Brain microvascular endothelial cell (primary cell): ENCODE data around the gene F8A3.

Source experiments
- DNase-seq: peaks from one replicate; pipeline ENCODE4 v3.0.0-alpha.2; 2020
- H3K27ac ChIP-seq: fragments of 250-450 bp; sonication (Bioruptor Pico); 2 replicates; pipeline ENCODE4 v1.5.1; 2020; ENCODE audit warnings: mild to moderate bottlenecking, moderate library complexity
- H3K27me3 ChIP-seq: fragments of 250-450 bp; sonication (Bioruptor Pico); replicated peaks from 2 replicates; pipeline ENCODE4 v1.5.1; 2020; ENCODE audit warnings: mild to moderate bottlenecking
- H3K36me3 ChIP-seq: fragments of 250-450 bp; sonication (Bioruptor Pico); replicated peaks from 2 replicates; pipeline ENCODE4 v1.5.1; 2020; ENCODE audit warnings: mild to moderate bottlenecking
- H3K4me3 ChIP-seq: 2 replicates; pipeline ENCODE4 v1.5.1; 2011; ENCODE audit warnings: low read depth, mild to moderate bottlenecking, control low read depth, low read length, moderate library complexity
- CTCF ChIP-seq: IDR thresholded peaks from 2 replicates; pipeline ENCODE4 v1.5.1; 2011; ENCODE audit warnings: low read depth, mild to moderate bottlenecking, moderate library complexity, low read length, control low read depth, inconsistent platforms; ENCODE audit errors: missing control alignments
- in situ Hi-C: cut with HindIII; loops from 2 replicates; pipeline ENCODE4 v1.10.0; 2017; ENCODE audit warnings: low sequenced_read_pairs, low pct_ligation_motif_present

Gene F8A3

GRCh38 chrX:155435744-155436112, 22.7 kb downstream of the F8A3 start:
- Histone ChIP-seq H3K27me3 (no peaks in the 10 kb centered on the region), H3K4me3 (no peak overlapping the region), H3K36me3 (no peaks in the 10 kb centered on the region), H3K27ac (no peak overlapping the region)
- TF ChIP-seq CTCF, result no peak
- DNase-seq, result no peak
- in situ Hi-C loops, result no loop called here

GRCh38 chrX:155434906-155435743, 23.3 kb downstream of the F8A3 start:
- no peak for DNase-seq
- no peak for TF ChIP-seq CTCF
- Histone ChIP-seq H3K27me3 (no peaks in the 10 kb centered on the region), H3K27ac (no peak overlapping the region), H3K4me3 (no peak overlapping the region), H3K36me3 (no peaks in the 10 kb centered on the region)
- in situ Hi-C loops, result no loop called here

GRCh38 chrX:155417769-155418168, 40.7 kb downstream of the F8A3 start:
- in situ Hi-C loops, result no loop called here

More at GRCh38 chrX:155417769-155418168, 40.7 kb downstream of the F8A3 start:
- H3K27ac ChIP-seq, result no peak overlapping the region
- no peaks in the 10 kb centered on the region for H3K36me3 ChIP-seq
- no peak for DNase-seq
- H3K27me3 ChIP-seq, result no peaks in the 10 kb centered on the region
- H3K4me3 ChIP-seq, result no peak overlapping the region
- no peak for TF ChIP-seq CTCF
